Naive thymus-derived CD4-positive, alpha-beta T cell (primary cell): Measurements from ENCODE around the gene ZBTB32. TPM values are rescaled to one million over a fixed set of nuclear protein-coding genes. Genes with fewer than 3 reads are reported as not detected.

Source experiments
- ATAC-seq: fragments of 150-1000 bp; cut with Tn5 transposase; 2 replicates; pipeline ENCODE4 v1.10.0; 2021; ENCODE audit warnings: mild to moderate bottlenecking, moderate library complexity
- CTCF ChIA-PET: fragments of 350-600 bp; sonication (Branson Sonifier 250); formaldehyde crosslinking; loops from one replicate; lab custom pipeline; 2021; ENCODE audit warnings: antibody characterized with exemption; lab: Charles Lee
- POLR2A ChIA-PET: fragments of 350-600 bp; sonication (Branson Sonifier 250); formaldehyde crosslinking; loops from one replicate; lab custom pipeline; 2021; ENCODE audit warnings: antibody characterized with exemption, inconsistent platforms; lab: Charles Lee
- DNase-seq, 9 donors: peaks; one replicate each; pipeline versions ENCODE4 v3.0.0 to v3.0.0-alpha.2; 2020 to 2022; ENCODE audit warnings: mixed read lengths in 1 of 9
- H3K27ac ChIP-seq: one replicate; pipeline ENCODE4 v1.7.0; 2013; ENCODE audit warnings: mild to moderate bottlenecking, low read depth, low read length, moderate library complexity
- H3K27me3 ChIP-seq, 2 donors: one replicate each; pipeline ENCODE4 v1.7.0; 2013; ENCODE audit warnings: low read length in 2 of 2, mild to moderate bottlenecking in 2 of 2, moderate library complexity in 2 of 2; ENCODE audit not compliant: control insufficient read depth in 2 of 2, insufficient read depth in 2 of 2
- H3K36me3 ChIP-seq, 3 experiments: 1 replicate in 2 of 3; 2 replicates in 1 of 3; pipeline ENCODE4 v1.7.0; 2013; ENCODE audit warnings: low read length in 3 of 3, mild to moderate bottlenecking in 3 of 3, moderate library complexity in 1 of 3; ENCODE audit not compliant: insufficient read depth in 3 of 3, control insufficient read depth in 2 of 3
- H3K4me1 ChIP-seq, 2 donors: one replicate each; pipeline ENCODE4 v1.7.0; 2013; ENCODE audit warnings: low read length in 2 of 2, mild to moderate bottlenecking in 2 of 2, moderate library complexity in 1 of 2; ENCODE audit not compliant: control insufficient read depth in 2 of 2, insufficient read depth in 2 of 2
- H3K4me3 ChIP-seq: 2 replicates; pipeline ENCODE4 v1.7.0; 2013; ENCODE audit warnings: mild to moderate bottlenecking, low read length
- H3K9me3 ChIP-seq, 3 experiments: 1 replicate in 2 of 3; 2 replicates in 1 of 3; pipeline ENCODE4 v1.7.0; 2013; ENCODE audit warnings: low read length in 3 of 3; ENCODE audit not compliant: control insufficient read depth in 2 of 3
- H3K27ac Mint-ChIP-seq, 9 donors: one replicate each; pipeline ENCODE4 v1.8.0; 2020 to 2022; ENCODE audit warnings: mixed read lengths in 9 of 9, mild to moderate bottlenecking in 8 of 9, moderate library complexity in 5 of 9, inconsistent platforms in 2 of 9
- H3K27me3 Mint-ChIP-seq, 5 donors: one replicate each; pipeline ENCODE4 v1.8.0; 2021 to 2022; ENCODE audit warnings: mixed read lengths in 5 of 5, mild to moderate bottlenecking in 1 of 5
- H3K36me3 Mint-ChIP-seq, 5 donors: one replicate each; pipeline ENCODE4 v1.8.0; 2020 to 2022; ENCODE audit warnings: mixed read lengths in 5 of 5, mild to moderate bottlenecking in 3 of 5, inconsistent platforms in 1 of 5
- H3K4me1 Mint-ChIP-seq, 7 donors: one replicate each; pipeline ENCODE4 v1.8.0; 2020 to 2022; ENCODE audit warnings: mixed read lengths in 7 of 7, mild to moderate bottlenecking in 3 of 7, inconsistent platforms in 1 of 7
- H3K4me3 Mint-ChIP-seq, 10 donors: one replicate each; pipeline ENCODE4 v1.8.0; 2020 to 2022; ENCODE audit warnings: mild to moderate bottlenecking in 10 of 10, mixed read lengths in 10 of 10, moderate library complexity in 6 of 10, inconsistent platforms in 2 of 10
- H3K9me3 Mint-ChIP-seq, 11 donors: one replicate each; pipeline ENCODE4 v1.8.0; 2020 to 2022; ENCODE audit warnings: mixed read lengths in 11 of 11, mild to moderate bottlenecking in 4 of 11, inconsistent platforms in 1 of 11, moderate library complexity in 1 of 11
- intact Hi-C, 2 donors: fragments of 100-400 bp; cut with micrococcal nuclease; formaldehyde crosslinking; loops; one replicate each; pipeline ENCODE4 v1.15.1; 2023
- polyA plus RNA-seq, 2 donors: library from polyadenylated mRNA; unstranded; fragments of 300-500 nt; fragmentation: Illumina TruSeq; gene quantifications; one replicate each; pipeline ENCODE4 v1.2.3, GENCODE V29; 2021
- total RNA-seq, 6 experiments: library from RNA in 5 of 6; stranded (reverse) in 5 of 6; gene quantifications; 1 replicate in 5 of 6; 2 replicates in 1 of 6; pipeline ENCODE4 v1.2.3 and lab custom pipeline; 2021 to 2026

The ZBTB32 gene
- total and polyA plus RNA-seq, 7 experiments from 2014 or later = 0.35 to 41.6 (median 1.0) TPM; not detected in 3

- H3K4me3 Mint-ChIP-seq = peak overlapping the region; percentile 88 to 99 (median 96)
- peaks cover 40 to 63% (median 57%) of the 10 kb centered on the region in 7 donors for H3K4me1 Mint-ChIP-seq
- CTCF ChIA-PET = no interaction called here
- intact Hi-C loops = loop anchor here (1.0 to 5.0 kb wide), 23 partner anchors 15 to 398 kb away; partner anchors contain the start of genes COX6B1 (in 2 of the 2), PROSER3 (in 2 of the 2), PSENEN (in 2 of the 2) and THAP8 (in 2 of the 2)
- no peaks in the 10 kb centered on the region for H3K27me3 ChIP-seq
- peaks cover 0 to 13% (median 3%) of the 10 kb centered on the region in 5 donors for H3K36me3 Mint-ChIP-seq
- peaks cover 0 to 22% (median 0%) of the 10 kb centered on the region in 3 experiments for H3K36me3 ChIP-seq
- H3K9me3 Mint-ChIP-seq = no peaks in the 10 kb centered on the region
- H3K4me1 ChIP-seq = peaks cover 37 to 54% of the 10 kb centered on the region in 2 donors
- H3K4me3 ChIP-seq = peak overlapping the region; percentile 84
- H3K27ac ChIP-seq = peak overlapping the region; percentile 80
- H3K27me3 Mint-ChIP-seq = no peaks in the 10 kb centered on the region
- H3K9me3 ChIP-seq = no peaks in the 10 kb centered on the region
- peak overlapping the region; percentile 22 to 98 (median 92) for H3K27ac Mint-ChIP-seq
- ATAC-seq (peak; percentile 92), DNase-seq (peak; percentile 64 to 99 (median 98))
- POLR2A ChIA-PET = interaction anchor here (0.5 to 2.1 kb wide), 8 partner anchors 14 to 401 kb away, joined by 3 to 20 read pairs (median 4); partner anchors contain the start of genes IGFLR1, PSENEN and U2AF1L4
Measured at GRCh38 chr19:35716801-35717664, 12.7 kb downstream of the ZBTB32 start.

- Histone ChIP-seq H3K4me1 (peaks cover 33 to 46% of the 10 kb centered on the region in 2 donors), H3K4me3 (peak within 1 kb of the TSS; percentile 84), H3K36me3 (peaks cover 5 to 30% (median 6%) of the 10 kb centered on the region in 3 experiments), H3K27ac (peak within 1 kb of the TSS; percentile 80), H3K27me3 (no peaks in the 10 kb centered on the region), H3K9me3 (no peaks in the 10 kb centered on the region)
- Mint-ChIP-seq H3K4me3 (peak within 1 kb of the TSS; percentile 89 to 99 (median 96)), H3K27ac (peak within 1 kb of the TSS; percentile 78 to 98 (median 92)), H3K27me3 (no peaks in the 10 kb centered on the region), H3K4me1 (peaks cover 39 to 67% (median 52%) of the 10 kb centered on the region in 7 donors), H3K36me3 (peaks cover 0 to 18% (median 4%) of the 10 kb centered on the region in 5 donors), H3K9me3 (no peaks in the 10 kb centered on the region)
- POLR2A ChIA-PET = interaction anchor here (0.5 to 2.1 kb wide), 11 partner anchors 15 to 400 kb away, joined by 3 to 20 read pairs (median 5); partner anchors contain the start of genes COX6B1, IGFLR1, LIN37 and PSENEN
- intact Hi-C loops = loop anchor here (1.0 to 5.0 kb wide), 23 partner anchors 16 to 397 kb away; partner anchors contain the start of genes COX6B1 (in 2 of the 2), PROSER3 (in 2 of the 2), PSENEN (in 2 of the 2) and THAP8 (in 2 of the 2)
- CTCF ChIA-PET = interaction anchor here (1.0 kb wide), 1 partner anchor 16 kb away, joined by 3 read pairs; no protein-coding TSS in a partner anchor
- peak; percentile 66 for ATAC-seq
- DNase-seq = peak in 2 of 9 donors; percentile 90 to 95
Measured at GRCh38 chr19:35717665-35718344, 13.4 kb downstream of the ZBTB32 start, which contains the start of gene KMT2B. Gene KMT2B, plus strand, starts transcription at chr19:35718003. Its CDS starts 16 bp downstream, at chr19:35718019.

- Histone ChIP-seq H3K27me3 (no peaks in the 10 kb centered on the region), H3K4me1 (peaks cover 26 to 39% of the 10 kb centered on the region in 2 donors), H3K36me3 (peaks cover 11 to 37% (median 13%) of the 10 kb centered on the region in 3 experiments), H3K9me3 (no peaks in the 10 kb centered on the region), H3K4me3 (peak overlapping the region; percentile 69), H3K27ac (peak overlapping the region; percentile 76)
- DNase-seq (peak; percentile 26 to 70 (median 43)), ATAC-seq (no peak)
- ChIA-PET CTCF (interaction anchor here (0.9 to 1.5 kb wide), 4 partner anchors 11 to 24 kb away, joined by 3 read pairs; no protein-coding TSS in a partner anchor), POLR2A (interaction anchor here (1.2 to 2.1 kb wide), 8 partner anchors 14 to 70 kb away, joined by 3 to 20 read pairs (median 8); partner anchors contain the start of genes COX6B1, IGFLR1, LIN37 and PSENEN)
- peaks cover 32 to 60% (median 47%) of the 10 kb centered on the region in 7 donors for H3K4me1 Mint-ChIP-seq
- peaks cover 0 to 20% (median 4%) of the 10 kb centered on the region in 5 donors for H3K36me3 Mint-ChIP-seq
- peak overlapping the region; percentile 86 to 94 (median 89) for H3K4me3 Mint-ChIP-seq
- H3K27ac Mint-ChIP-seq = peak overlapping the region; percentile 71 to 93 (median 83)
- intact Hi-C loops = loop anchor here (5.0 kb wide), 2 partner anchors 91 to 294 kb away; partner anchors contain the start of genes ALKBH6 (in 1 of the 2) and RBM42 (in 1 of the 2)
- H3K9me3 Mint-ChIP-seq = no peaks in the 10 kb centered on the region
- H3K27me3 Mint-ChIP-seq = no peaks in the 10 kb centered on the region
Measured at GRCh38 chr19:35718345-35719041, 14.1 kb downstream of the ZBTB32 start.

- ATAC-seq = no peak
- no peaks in the 10 kb centered on the region for H3K27me3 ChIP-seq
- intact Hi-C loops = loop anchor here (5.0 kb wide), 2 partner anchors 92 to 293 kb away; partner anchors contain the start of genes ALKBH6 (in 1 of the 2) and RBM42 (in 1 of the 2)
- peaks cover 20 to 47% (median 22%) of the 10 kb centered on the region in 3 experiments for H3K36me3 ChIP-seq
- Mint-ChIP-seq H3K27ac (peak overlapping the region in 8 of 9 donors; percentile 71 to 92 (median 80)), H3K4me1 (peaks cover 26 to 52% (median 36%) of the 10 kb centered on the region in 7 donors), H3K27me3 (no peaks in the 10 kb centered on the region), H3K9me3 (no peaks in the 10 kb centered on the region), H3K36me3 (peaks cover 0 to 27% (median 4%) of the 10 kb centered on the region in 5 donors), H3K4me3 (peak overlapping the region; percentile 86 to 94 (median 89))
- peaks cover 21 to 28% of the 10 kb centered on the region in 2 donors for H3K4me1 ChIP-seq
- CTCF ChIA-PET = interaction anchor here (0.6 to 1.5 kb wide), 4 partner anchors 10 to 235 kb away, joined by 3 to 5 read pairs (median 3); no protein-coding TSS in a partner anchor
- POLR2A ChIA-PET = interaction anchor here (1.0 to 2.1 kb wide), 5 partner anchors 17 to 71 kb away, joined by 4 to 14 read pairs (median 9); partner anchors contain the start of genes COX6B1, IGFLR1 and LIN37
- H3K27ac ChIP-seq = no peak overlapping the region
- H3K4me3 ChIP-seq = no peak overlapping the region
- no peak for DNase-seq
- H3K9me3 ChIP-seq = no peaks in the 10 kb centered on the region
Measured at GRCh38 chr19:35719402-35720162, 15.2 kb downstream of the ZBTB32 start.

- Histone ChIP-seq H3K27me3 (no peaks in the 10 kb centered on the region), H3K36me3 (peaks cover 25 to 53% (median 25%) of the 10 kb centered on the region in 3 experiments), H3K9me3 (no peaks in the 10 kb centered on the region), H3K4me3 (no peak overlapping the region), H3K4me1 (peaks cover 21 to 27% of the 10 kb centered on the region in 2 donors), H3K27ac (no peak overlapping the region)
- no peaks in the 10 kb centered on the region for H3K9me3 Mint-ChIP-seq
- ChIA-PET CTCF (no interaction called here), POLR2A (interaction anchor here (1.0 kb wide), 1 partner anchor 18 kb away, joined by 4 read pairs; no protein-coding TSS in a partner anchor)
- peak overlapping the region in 1 of 9 donors; percentile 11 for H3K27ac Mint-ChIP-seq
- intact Hi-C loops = no loop called here
- ATAC-seq (no peak), DNase-seq (no peak)
- peaks cover 0 to 28% (median 4%) of the 10 kb centered on the region in 5 donors for H3K36me3 Mint-ChIP-seq
- H3K27me3 Mint-ChIP-seq = no peaks in the 10 kb centered on the region
- peaks cover 21 to 48% (median 30%) of the 10 kb centered on the region in 7 donors for H3K4me1 Mint-ChIP-seq
- H3K4me3 Mint-ChIP-seq = peak overlapping the region in 7 of 10 donors; percentile 5 to 86 (median 34)
Measured at GRCh38 chr19:35720163-35720524, 15.8 kb downstream of the ZBTB32 start.
